Measurements from ENCODE around the gene VWA5B1. TPM values are rescaled to one million over a fixed set of nuclear protein-coding genes. Genes with fewer than 3 reads are reported as not detected.

VWA5B1 gene
- total RNA-seq, 4 donors from 2014 or later, result not detected

GRCh38 chr1:20381961-20382360 is 91.3 kb downstream of the VWA5B1 start:
- 64 to 80% methylated on average over 2 of the region's 2 CpGs for WGBS, 2 donors
- intact Hi-C loops (cut with DNase I), result no loop called here
- H3K27me3 ChIP-seq, result peaks cover 0 to 71% (median 0%) of the 10 kb centered on the region in 4 donors

DNA sequence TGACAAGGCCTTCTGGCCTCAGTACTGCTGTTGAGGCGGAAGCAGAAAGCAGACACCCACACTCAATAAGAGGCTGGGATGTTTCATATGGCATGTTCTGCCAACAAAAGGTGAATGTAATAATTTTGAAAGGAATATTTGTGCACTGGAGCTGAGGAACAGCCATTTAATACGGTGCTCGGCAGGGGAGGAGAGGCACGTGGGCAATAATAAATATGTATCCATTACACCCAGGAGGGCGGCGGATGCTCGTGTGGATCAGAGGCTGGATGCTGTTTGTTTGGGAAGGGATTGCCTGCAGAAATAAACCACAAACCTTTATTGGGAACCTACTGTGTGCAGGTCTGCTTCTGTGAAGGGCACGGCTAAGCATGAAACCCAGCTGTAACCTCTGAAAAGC is 92.0 kb downstream of the VWA5B1 start:
- TF ChIP-seq POLR2A (IDR thresholded peaks at IDR 0.05) (no peak), CTCF (IDR thresholded peaks at IDR 0.05) (no peak)
- Histone ChIP-seq H3K27ac (no peak overlapping the region), H3K4me1 (peaks cover 0 to 11% (median 3%) of the 10 kb centered on the region in 3 donors), H3K36me3 (no peaks in the 10 kb centered on the region), H3K27me3 (peaks cover 0 to 73% (median 0%) of the 10 kb centered on the region in 4 donors), H3K4me3 (no peak overlapping the region), H3K9me3 (no peaks in the 10 kb centered on the region)
- intact Hi-C loops (cut with DNase I), result no loop called here
- WGBS, 2 donors, result 75 to 79% methylated on average over 8 of the region's 8 CpGs
- DNase-seq, result no peak

More at GRCh38 chr1:20381961-20382360, 91.3 kb downstream of the VWA5B1 start:
- no peak overlapping the region for H3K27ac ChIP-seq
- no peaks in the 10 kb centered on the region for H3K9me3 ChIP-seq
- TF ChIP-seq POLR2A (IDR thresholded peaks at IDR 0.05) (no peak), CTCF (IDR thresholded peaks at IDR 0.05) (no peak)
- H3K4me3 ChIP-seq, result no peak overlapping the region
- H3K36me3 ChIP-seq, result no peaks in the 10 kb centered on the region
- no peak for DNase-seq
- peaks cover 0 to 11% (median 3%) of the 10 kb centered on the region in 3 donors for H3K4me1 ChIP-seq

- intact Hi-C loops (cut with DNase I), result no loop called here
- TF ChIP-seq CTCF (IDR thresholded peaks at IDR 0.05) (no peak), POLR2A (IDR thresholded peaks at IDR 0.05) (no peak)
- WGBS, 2 donors, result 6 to 24% methylated on average over 2 to 3 of the region's 3 CpGs
- Histone ChIP-seq H3K4me1 (peaks cover 0 to 11% (median 3%) of the 10 kb centered on the region in 3 donors), H3K4me3 (no peak overlapping the region), H3K36me3 (no peaks in the 10 kb centered on the region), H3K27me3 (peaks cover 0 to 80% (median 0%) of the 10 kb centered on the region in 4 donors), H3K27ac (no peak overlapping the region), H3K9me3 (no peaks in the 10 kb centered on the region)
- DNase-seq, result no peak
These were observed 93.0 kb downstream of the VWA5B1 start for GRCh38 chr1:20383631-20384030.

GRCh38 chr1:20385630-20386029 is 95.0 kb downstream of the VWA5B1 start:
- TF ChIP-seq CTCF (IDR thresholded peaks at IDR 0.05) (no peak), POLR2A (IDR thresholded peaks at IDR 0.05) (no peak)
- intact Hi-C loops (cut with DNase I), result no loop called here
- no peak for DNase-seq
- peaks cover 0 to 81% (median 0%) of the 10 kb centered on the region in 4 donors for H3K27me3 ChIP-seq
- H3K27ac ChIP-seq, result no peak overlapping the region
- H3K4me3 ChIP-seq, result no peak overlapping the region
- H3K9me3 ChIP-seq, result no peaks in the 10 kb centered on the region
- peaks cover 0 to 6% (median 3%) of the 10 kb centered on the region in 3 donors for H3K4me1 ChIP-seq
- H3K36me3 ChIP-seq, result no peaks in the 10 kb centered on the region
- 14 to 37% methylated on average over 4 to 6 of the region's 6 CpGs for WGBS, 2 donors

DNA sequence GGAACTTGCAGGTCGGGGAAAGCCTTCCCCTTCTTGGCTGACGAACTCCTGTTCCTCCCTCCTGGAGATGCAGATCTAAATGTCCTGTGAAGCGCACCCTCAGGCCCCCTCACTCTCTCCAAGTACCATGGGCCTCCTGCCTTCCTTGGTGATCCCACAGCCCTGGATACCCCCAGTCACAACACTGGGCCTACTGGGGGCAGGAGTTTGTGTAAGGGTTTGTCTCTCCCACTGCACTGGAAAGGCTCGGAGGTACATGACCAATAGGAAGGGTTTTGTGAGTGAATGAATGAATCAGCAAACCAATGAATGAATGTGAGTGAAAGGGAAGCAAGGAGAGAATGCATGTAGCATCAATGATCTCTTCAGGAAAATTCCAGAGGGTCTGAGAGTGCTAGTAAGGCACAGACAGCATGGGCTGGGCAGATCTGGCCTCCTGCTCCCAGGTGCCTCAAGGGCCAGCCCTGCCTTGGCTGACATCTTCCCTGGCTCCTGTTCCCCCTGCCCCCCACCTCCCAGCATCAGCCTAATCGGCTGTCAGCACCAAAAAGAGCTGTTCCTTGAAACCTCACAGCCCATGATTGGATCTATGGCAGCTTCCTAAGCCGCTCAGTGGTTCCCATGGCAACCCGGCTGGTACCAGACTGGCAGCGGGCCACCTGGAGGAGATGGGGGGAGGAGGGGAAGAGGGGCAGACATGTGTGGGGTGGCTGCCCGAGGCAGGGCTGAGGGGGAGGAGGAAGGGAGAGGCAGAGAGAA is 95.8 kb downstream of the VWA5B1 start:
- intact Hi-C loops (cut with DNase I), result no loop called here
- 22 to 32% methylated on average over 5 to 7 of the region's 9 CpGs for WGBS, 2 donors
- Histone ChIP-seq H3K36me3 (no peaks in the 10 kb centered on the region), H3K27ac (no peak overlapping the region), H3K9me3 (no peaks in the 10 kb centered on the region), H3K4me3 (no peak overlapping the region), H3K4me1 (no peaks in the 10 kb centered on the region), H3K27me3 (peaks cover 0 to 90% (median 0%) of the 10 kb centered on the region in 4 donors)
- TF ChIP-seq POLR2A (IDR thresholded peaks at IDR 0.05) (no peak), CTCF (IDR thresholded peaks at IDR 0.05) (no peak)
- DNase-seq, result no peak
